Stimulated activated CD4-positive, alpha-beta T cell treated with anti-CD3 and anti-CD28 coated beads, Interleukin-4, amount 100 ng/mL, for 4 hours (primary cell): ENCODE results near the gene ATP13A2.
"Not testable (repeated sequence)": the region's sequence is repeated elsewhere in the genome, so short reads cannot be mapped to it uniquely, and the experiment has no call there.

ENCODE experiments used
- DNase-seq, 2 experiments: peaks; one replicate each; pipeline ENCODE4 v3.0.0-alpha.2; 2020

Gene ATP13A2

DNA sequence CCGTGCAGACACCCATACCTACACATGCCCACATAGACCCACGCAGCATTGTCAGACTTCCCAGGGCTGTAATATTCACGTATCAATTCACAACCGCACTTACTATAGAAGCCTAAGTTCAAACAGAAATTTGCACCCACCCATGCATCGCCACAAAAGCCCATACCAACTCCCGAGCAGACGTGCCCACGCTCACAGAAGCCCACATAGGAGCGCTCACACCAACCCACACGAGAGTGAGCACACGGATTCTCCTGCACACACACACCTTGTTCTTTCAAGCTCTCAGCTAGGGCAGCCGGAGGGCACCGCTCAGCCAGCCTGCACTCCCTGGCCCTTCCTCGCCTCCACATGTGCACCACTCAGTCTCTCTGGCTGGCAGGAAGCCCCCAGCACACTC, 35.9 kb downstream of the ATP13A2 start:
- no peak for DNase-seq

DNA sequence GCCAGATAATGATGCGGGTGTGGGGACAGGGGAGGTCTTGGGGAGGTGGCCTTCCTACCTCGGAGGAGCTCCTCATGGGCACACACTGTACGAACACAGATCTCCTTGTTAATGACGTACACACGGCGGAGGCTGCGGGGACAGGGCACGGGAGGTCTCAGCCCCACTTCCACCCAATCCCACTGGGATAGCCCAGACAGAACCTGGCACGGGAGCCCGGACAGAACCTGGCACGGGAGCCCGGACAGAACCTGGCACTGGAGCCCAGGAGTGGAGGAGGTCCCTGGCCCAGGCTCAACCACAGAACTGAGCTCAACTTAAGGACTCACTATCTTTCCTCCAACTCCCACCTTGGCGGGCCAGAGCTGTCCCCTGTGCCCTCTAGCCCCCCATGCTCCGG, 36.5 kb downstream of the ATP13A2 start:
- DNase-seq, result no peak

DNA sequence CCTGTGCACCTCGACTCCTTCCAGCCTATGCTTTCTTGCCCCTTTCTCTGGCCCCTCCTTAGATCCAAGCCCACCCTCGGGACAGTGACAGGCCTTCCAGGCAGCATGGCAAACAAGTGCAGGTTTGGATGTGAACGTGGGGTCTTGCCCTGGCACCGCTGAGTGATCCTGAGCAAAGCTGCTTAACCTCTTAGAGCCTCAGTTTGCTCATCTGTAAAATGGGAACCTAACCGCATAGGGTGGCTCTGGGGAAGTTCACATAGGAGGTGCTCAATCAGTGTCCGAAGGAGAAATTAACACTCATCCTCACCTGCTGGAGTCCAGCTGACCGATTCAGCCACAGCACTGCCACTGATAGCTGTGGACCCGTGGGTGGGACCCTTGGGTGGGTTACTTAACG, 38.5 kb downstream of the ATP13A2 start:
- DNase-seq, result no peak

DNA sequence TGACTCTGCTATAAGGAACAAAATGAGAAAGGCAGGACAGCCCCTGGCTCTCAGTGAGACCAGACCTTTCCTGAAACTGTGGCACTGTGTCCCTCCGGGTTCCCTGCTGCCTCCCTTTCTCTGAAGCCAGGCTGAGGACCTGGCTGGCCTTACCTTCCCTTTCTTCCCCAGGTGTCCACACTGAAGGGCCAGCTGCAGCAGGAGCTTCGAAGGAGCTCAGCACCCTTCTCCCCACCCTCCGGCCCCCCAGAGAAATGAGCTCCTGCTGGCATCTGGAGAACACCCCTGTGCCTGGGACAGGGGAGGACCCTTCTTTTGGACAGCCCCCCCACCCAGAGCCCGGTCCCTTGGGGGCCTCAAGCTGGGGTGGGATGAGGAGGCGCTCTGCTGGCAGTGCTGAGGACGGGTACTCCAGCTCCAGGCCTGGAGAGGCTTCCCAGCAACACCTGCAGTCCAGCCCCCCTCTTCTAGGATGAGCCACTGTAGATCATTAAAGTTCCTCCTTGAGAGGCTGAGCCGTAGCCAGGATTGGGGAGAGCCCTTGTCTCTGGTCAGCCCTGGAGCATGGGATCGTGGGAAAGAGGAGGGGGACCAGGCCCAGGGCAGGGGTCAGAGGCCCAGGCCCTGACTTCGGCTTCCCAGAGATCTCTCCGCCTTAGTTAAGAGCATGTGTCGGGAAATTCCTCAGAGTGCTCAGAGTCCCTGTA, 39.4 kb downstream of the ATP13A2 start:
- DNase-seq, result no peak

DNA sequence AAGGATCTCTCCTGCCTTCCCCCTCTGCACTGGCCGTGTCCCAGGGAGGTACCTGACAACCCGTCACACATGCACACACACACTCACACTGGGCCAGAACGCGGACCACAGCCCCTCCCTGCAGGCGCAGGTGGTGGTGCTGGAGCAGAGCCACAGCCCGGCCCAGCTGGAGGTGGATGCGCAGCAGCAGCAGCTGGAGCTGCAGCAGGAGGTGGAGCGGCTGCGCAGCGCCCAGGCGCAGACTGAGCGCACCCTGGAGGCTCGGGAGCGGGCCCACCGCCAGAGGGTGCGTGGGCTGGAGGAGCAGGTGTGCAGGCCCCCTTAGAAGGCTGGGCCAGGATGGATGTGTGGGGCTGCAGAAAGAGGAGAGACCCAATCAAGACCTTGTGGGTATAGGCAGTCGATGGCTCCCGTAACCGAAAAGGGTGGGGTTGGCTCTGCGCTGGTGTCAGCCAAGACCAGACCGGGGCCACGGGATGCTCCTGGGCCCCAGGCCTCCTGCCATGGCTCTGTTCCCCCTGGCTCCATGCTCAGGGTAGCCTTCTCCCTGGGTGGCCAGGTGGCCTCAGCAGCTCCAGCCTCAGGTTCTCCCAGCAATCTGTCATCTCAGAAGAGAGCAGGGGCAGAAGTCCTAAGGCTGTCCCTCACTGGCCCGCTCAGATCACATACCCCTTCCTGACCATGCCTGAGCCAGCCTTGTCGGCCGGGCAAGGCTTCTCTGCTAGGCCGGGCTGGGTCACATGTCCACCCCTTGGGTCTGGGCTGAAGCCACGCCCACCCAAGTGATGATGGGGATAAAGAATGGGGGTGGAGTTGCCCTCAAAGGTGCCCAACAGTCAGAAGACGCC, 40.2 kb downstream of the ATP13A2 start:
- no peak for DNase-seq

DNA sequence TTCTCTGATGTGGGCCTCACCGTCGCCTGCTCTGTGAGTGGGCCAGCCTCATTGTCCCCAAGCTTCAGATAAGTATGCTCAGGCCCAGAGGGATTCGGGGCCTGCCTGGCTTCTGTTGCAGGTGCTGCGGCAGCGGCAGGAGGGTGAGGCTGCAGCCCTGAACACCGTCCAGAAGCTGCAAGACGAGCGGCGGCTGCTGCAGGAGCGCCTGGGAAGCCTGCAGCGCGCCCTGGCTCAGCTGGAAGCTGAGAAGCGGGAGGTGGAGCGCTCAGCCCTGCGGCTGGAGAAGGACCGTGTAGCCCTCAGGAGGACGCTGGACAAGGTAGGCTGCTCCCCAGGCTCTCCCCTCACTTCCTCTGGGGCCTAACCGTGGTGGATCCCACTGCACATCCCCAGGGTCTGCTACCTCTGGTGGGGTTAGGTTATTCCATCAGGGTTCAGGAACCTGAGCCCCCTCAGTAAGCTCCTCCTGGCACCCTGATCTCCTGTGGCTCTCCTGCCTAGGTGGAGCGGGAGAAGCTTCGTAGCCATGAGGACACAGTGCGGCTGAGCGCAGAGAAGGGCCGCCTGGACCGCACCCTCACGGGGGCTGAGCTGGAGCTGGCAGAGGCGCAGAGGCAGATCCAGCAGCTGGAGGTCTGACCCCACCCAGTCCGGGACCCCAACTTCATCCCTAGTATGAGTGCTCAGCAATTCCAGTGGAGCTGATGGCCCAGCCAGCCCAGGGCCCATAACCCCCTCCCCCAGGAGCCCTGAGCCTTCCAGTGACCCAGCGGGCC, 41.4 kb downstream of the ATP13A2 start:
- no peak for DNase-seq

DNA sequence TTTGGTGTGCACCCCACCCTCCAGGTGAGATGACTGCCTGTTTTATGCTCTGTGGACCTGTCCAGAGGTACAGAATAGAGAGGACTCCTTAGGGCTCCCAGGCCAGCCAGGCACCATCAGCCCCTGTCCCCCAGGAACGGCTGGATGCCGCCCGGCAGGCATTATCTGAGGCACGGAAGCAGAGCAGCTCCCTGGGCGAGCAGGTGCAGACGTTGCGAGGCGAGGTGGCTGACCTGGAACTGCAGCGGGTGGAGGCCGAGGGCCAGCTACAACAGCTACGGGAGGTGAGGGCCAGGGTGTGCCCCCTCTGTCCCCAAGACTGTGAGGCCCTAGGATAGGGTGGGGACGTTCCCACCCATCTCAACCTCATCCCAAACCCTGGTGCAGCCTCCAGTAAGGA, 42.1 kb downstream of the ATP13A2 start:
- DNase-seq, result no peak

DNA sequence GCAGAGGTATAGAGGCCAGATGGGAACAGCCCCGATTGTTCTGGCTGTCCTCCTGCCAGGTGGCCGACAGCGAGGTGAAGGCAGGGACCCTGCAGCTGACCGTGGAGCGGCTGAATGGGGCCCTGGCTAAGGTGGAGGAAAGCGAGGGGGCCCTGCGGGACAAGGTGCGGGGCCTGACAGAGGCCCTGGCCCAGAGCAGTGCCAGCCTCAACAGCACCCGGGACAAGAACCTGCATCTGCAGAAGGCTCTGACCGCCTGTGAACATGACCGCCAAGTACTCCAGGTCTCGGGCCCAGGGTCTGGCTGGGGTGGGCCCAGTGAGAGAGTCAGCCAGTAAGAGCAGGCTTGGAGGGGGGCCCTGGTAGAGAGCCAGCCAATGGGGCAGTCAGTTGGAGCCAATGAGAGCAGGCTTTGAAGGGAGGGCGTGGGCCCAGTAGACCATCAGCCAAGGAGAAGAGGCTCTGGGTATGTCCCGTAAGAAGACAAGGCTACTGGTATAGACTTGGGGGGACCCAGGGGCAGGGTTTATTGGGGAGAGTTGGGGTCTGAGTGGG, 42.6 kb downstream of the ATP13A2 start:
- no peak for DNase-seq

DNA sequence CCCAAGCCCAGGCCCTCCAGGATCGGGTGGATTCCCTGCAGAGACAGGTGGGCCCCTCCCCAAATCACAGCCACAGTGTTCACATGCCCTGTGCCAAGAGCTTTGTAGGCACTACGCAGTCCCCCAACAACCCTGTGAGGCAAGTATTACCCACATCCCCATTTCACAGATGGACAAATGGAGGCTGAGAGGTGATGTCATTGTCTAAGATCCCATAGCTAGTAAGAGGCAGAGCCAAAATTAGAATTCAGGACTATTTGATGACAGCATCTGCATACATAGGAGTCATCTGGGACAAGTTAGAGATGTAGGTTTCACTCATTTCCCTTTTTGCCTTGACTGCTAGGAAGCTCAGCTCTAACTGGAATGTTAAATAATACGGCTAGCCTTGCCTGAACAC, 43.4 kb downstream of the ATP13A2 start:
- DNase-seq, result no peak

DNA sequence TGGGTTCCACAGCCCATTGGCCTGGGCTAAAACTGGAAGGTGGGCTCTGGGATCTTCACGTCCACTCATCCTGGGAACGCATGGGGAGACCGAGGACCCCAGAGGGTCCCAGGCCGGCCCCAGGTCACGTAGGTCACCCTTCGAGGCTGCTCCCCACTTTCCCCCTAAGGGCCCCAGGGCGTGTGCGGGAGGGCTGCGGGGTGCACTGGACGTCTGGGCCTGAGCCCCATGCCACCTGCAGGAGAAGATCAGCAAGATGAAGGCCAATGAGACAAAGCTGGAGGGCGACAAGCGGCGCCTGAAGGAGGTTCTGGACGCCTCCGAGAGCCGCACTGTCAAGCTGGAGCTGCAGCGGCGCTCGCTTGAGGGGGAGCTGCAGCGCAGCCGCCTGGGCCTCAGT, 43.8 kb downstream of the ATP13A2 start:
- DNase-seq, result no peak

DNA sequence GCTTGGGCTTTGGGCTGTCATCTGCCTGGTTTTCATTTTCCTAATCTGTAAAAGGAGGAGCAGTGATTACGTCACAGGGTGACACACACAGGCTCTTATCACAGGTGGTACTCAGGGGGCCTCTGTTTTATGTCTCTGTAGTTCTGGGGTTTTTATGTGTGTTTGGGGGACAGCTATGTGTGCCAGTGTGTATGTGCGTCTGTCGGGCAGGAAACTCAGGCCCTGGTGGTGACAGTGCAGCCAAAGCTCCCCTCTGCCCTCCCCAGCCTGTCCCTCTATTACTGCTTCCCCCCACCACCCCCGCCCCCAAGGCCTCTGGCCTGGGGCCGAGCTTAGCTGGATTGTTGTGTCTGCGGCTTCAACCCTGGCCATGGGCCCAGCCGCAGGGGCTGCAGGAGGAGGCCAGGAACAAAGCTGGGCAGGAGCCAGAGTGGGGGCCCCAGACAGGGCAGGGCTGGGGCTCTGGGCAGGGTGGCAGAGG, 44.6 kb downstream of the ATP13A2 start:
- no peak for DNase-seq

DNA sequence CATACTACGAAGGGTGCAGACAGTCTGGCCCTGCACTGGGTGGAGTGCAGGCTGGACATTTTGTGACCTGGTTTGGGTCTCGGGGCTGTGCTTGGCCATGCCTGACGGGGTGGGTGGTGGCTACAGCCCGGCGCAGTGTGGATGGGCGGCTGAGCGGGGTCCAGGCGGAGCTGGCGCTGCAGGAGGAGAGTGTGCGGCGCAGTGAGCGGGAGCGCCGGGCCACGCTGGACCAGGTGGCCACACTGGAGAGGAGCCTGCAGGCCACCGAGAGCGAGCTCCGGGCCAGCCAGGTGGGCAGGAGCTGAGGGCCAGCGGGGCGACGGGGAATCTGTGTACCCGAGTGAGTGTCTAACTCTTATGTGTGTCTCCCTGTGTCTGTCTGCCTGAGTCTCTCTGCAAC, 45.4 kb downstream of the ATP13A2 start:
- no peak for DNase-seq

DNA sequence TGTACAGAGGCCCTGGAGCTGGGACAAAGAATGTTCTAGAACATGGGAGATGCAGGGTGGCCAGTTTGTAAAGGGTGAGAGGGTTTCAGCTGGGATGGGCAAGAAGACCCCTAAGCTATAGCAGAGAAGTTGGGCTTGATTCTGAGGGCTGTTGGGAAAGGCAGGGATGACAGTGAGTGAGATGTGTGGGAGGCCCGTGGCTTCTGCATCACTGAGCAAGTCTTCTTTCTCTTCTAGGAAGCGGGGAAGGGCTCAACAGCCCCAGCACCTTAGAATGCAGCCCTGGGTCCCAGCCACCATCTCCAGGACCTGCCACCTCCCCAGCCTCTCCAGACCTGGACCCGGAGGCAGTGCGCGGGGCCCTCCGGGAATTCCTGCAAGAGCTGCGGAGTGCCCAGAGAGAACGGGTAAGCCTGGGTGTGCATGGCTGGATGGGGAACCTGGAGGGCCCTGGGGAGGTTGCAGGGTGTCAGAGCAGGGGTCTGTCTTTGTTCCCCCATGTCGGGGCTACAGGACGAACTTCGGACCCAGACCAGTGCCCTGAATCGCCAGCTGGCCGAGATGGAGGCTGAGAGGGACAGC, 46.2 kb downstream of the ATP13A2 start:
- no peak for DNase-seq

DNA sequence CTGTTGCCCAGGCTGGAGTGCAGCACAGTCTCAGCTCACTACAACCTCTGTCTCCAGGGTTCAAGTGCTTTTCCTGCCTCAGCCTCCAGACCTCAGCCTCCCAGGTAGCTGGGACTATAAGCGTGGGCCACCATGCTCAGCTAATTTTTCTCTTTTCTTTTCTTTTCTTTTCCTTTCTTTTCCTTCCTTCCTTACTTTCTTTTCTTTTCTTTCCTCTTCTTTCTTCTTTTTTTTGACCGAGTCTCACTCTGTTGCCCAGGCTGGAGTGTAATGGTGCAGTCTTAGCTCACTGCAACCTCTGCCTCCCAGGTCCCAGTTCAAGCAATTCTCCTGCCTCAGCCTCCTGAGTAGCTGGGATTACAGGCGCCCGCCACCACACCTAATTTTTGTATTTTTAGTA, 47.6 kb downstream of the ATP13A2 start:
- not testable (repeated sequence) for DNase-seq

DNA sequence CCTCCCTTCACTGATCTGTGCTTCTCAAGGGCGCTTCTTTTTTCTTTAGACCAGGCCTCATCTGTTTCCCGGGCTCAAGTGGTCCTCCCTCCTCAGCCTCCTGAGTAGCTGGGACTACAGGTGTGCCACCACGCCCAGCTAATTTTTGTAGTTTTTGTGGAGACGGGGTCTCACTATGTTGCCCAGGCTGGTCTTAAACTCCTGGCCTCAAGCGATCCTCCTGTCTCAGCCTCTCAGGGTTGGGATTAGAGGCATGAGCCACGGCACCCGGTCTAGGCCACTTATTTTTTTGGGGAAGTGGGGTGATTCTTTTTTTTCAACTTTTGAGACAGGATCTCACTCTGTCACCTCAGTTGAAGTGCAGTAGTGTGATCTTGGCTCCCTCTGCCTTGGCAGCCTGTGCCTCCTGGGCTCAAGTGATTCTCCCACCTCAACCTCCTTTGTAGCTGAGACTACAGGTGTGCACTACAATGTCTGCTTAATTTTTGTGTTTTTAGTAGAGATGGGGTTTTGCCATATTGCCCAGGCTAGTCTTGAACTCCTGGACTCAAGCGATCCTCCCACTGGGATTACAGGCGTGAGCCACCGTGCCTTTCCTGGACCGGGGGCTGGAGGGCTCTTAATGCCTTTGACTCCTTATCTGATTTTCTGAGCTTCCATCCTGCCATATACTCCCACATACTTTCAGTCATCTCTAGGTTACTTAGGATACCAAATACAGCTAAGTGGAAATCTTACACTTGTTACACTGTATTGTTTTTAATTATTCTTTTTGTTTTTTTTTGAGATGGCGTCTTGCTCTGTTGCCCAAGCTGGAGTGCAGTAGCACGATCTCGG, 50.2 kb downstream of the ATP13A2 start:
- no peak for DNase-seq

DNA sequence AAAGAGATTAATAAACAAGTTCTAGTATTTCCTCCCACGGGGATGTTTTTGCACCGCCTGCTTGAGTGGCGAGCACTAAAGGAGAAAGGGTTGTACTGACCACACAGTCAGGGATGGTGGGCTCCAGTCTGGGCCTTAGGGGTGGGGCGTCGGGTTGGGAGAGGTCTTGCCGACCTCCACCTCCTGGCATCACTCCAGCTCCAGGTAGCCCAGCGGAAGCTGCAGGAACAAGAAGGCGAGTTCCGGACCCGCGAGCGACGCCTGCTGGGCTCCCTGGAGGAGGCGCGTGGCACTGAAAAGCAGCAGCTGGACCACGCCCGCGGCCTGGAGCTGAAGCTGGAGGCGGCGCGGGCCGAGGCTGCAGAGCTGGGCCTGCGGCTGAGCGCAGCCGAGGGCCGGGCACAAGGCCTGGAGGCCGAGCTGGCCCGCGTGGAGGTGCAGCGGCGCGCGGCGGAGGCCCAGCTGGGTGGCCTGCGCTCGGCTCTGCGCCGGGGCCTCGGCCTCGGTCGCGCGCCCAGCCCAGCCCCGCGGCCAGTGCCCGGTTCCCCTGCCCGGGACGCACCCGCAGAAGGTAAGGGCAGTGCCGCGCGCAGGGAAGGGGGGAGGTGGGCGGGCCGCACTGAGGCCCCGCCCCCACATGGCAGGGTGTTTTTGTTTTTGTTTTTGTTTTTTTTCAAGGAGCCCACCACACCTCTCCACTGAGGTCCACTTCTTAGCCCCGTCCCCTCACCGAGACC, 51.0 kb downstream of the ATP13A2 start:
- peak; percentile 67 to 80 for DNase-seq

DNA sequence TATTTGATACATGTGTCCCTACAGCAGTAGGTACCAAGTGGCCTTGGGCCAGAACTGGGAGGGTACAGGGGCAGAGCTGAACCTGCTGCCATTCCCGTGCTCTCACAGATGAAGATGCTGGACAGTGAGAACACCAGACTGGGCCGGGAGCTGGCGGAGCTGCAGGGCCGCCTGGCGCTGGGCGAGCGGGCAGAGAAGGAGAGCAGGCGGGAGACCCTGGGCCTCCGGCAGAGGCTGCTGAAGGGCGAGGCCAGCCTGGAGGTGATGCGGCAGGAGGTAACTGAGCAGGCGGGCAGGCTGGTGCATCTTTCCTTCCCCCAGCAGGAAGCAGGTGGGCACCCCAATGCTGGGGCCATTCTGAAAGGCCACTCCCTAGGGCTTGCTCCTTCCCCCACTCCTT, 53.3 kb downstream of the ATP13A2 start:
- no peak for DNase-seq

DNA sequence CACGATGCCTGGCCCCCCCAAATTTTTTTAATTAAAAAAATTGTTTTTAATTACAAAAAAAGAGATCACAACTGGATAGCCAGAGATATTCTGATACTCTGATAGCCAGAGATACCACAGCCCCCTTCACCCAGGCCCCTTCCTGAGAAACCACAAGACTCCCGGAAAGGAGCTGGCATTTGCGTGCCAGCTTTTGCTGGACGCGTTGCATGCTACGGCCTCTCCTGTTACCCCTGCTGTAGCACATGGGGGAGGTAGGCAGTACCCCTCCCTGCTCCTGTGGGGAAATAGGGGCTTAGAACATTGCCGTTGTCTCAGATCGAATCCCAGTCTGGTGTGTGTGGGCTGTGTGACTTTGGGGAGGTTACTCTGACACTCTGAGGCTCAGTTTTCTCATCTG, 54.0 kb downstream of the ATP13A2 start:
- DNase-seq, result no peak

DNA sequence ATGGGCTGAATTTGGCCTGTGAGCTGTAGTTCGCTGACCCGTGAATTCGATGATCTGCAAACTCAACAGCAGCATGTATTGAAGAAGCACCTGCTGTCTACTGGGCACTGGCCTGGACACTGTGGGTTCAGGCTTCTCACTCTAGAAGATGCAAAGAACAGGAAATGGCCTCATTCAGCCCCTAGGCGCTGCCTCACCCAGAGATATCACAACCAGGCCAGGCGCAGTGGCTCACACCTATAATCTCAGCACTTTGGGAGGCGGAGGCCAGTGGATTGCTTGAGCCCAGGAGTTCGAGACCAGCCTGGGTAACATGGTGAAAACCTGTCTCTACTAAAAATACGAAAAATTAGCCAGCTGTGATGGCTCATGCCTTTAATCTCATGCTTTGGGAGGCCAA, 55.0 kb downstream of the ATP13A2 start:
- no peak for DNase-seq

DNA sequence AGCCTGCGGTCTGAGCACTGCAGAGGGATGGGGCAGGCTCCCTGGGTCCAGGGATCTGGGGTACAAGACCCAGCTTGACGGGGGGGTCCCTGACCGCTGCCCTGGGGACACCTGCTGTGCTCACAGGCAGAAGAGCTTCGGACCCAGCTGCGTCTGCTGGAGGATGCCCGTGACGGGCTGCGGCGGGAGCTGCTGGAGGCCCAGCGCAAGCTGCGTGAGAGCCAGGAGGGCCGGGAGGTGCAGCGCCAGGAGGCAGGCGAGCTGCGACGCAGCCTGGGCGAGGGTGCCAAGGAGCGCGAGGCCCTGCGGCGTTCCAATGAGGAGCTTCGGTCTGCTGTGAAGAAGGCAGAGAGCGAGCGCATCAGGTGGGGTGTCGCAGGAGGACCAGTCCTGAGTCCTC, 56.5 kb downstream of the ATP13A2 start:
- DNase-seq, result no peak

DNA sequence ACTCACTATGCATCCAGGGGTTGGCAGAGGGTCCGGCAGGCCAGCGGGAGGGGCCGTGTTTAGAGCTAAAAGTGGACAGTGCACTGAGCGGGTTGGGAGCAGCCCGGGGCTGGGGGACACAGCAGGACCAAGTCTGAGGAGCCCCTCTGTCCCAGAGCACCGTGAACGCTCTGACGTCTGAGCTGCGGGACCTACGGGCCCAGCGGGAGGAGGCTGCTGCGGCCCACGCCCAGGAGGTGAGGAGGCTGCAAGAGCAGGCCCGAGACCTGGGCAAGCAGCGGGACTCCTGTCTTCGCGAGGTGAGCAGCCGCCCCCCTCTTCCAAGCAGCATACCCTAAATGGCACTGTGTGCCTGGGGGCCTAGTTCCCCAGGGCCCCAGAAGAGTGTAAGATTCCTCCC, 57.1 kb downstream of the ATP13A2 start:
- no peak for DNase-seq
